Gastroesophageal sphincter (tissue), 4 donors: ENCODE data around the gene GPR84. TPM values are rescaled to one million over a fixed set of nuclear protein-coding genes. Genes with fewer than 3 reads are reported as not detected.

ENCODE experiments used
- ATAC-seq: fragments of 150-250 bp; one replicate; pipeline ENCODE4 v1.9.1; 2016; ENCODE audit warnings: mild to moderate bottlenecking, moderate library complexity
- H3K27ac ChIP-seq, 4 donors: fragments of 200-600 bp; sonication (generic) in 3 of 4; 1 replicate in 3 of 4; 2 replicates in 1 of 4; pipeline ENCODE4 v1.5.1; 2016 to 2019
- H3K27me3 ChIP-seq: fragments of 200-600 bp; sonication (generic); one replicate; pipeline ENCODE4 v1.5.1; 2019
- H3K36me3 ChIP-seq, 2 donors: fragments of 200-600 bp; sonication (generic); one replicate each; pipeline ENCODE4 v1.5.1; 2019; ENCODE audit warnings: control low read depth in 1 of 2
- H3K4me1 ChIP-seq, 3 donors: fragments of 200-600 bp; sonication (generic); 1 replicate in 2 of 3; 2 replicates in 1 of 3; pipeline ENCODE4 v1.5.1; 2016 to 2019; ENCODE audit warnings: control low read depth in 2 of 3
- H3K4me3 ChIP-seq, 2 donors: fragments of 200-600 bp; sonication (generic); one replicate each; pipeline ENCODE4 v1.5.1; 2019; ENCODE audit warnings: mild to moderate bottlenecking in 1 of 2, moderate library complexity in 1 of 2
- H3K9me3 ChIP-seq, 3 donors: fragments of 200-600 bp; sonication (generic); one replicate each; pipeline ENCODE4 v1.5.1; 2017 to 2019; ENCODE audit warnings: control low read depth in 2 of 3
- CTCF ChIP-seq, 4 experiments: fragments of 200-600 bp in 2 of 4; fragments of 450-650 bp in 2 of 4; sonication (generic) in 1 of 4; IDR thresholded peaks; one replicate each; pipeline ENCODE4 v1.5.1; 2017 to 2019; ENCODE audit warnings: antibody characterized with exemption in 4 of 4, mild to moderate bottlenecking in 2 of 4, moderate library complexity in 2 of 4
- EP300 ChIP-seq: sonication (generic); formaldehyde crosslinking; IDR thresholded peaks from one replicate; pipeline ENCODE4 v1.6.1; 2017; ENCODE audit warnings: antibody characterized with exemption, mild to moderate bottlenecking
- POLR2A ChIP-seq, 2 donors: fragments of 450-650 bp; IDR thresholded peaks; one replicate each; pipeline ENCODE4 v1.6.1; 2017; ENCODE audit warnings: antibody characterized with exemption in 2 of 2, mild to moderate bottlenecking in 2 of 2, moderate library complexity in 1 of 2
- POLR2AphosphoS5 ChIP-seq: sonication (generic); formaldehyde crosslinking; IDR thresholded peaks from one replicate; pipeline ENCODE4 v1.6.1; 2017; ENCODE audit warnings: antibody characterized with exemption
- WGBS, 2 donors: methylation state at CpG; one replicate each; pipeline ENCODE4 v1.1.5; 2018; ENCODE audit warnings: low coverage in 1 of 2; 5-methylcytosine and 5-hydroxymethylcytosine counted together
- total RNA-seq, 4 donors: library from RNA; depleted of rRNA; stranded (reverse); fragments of >200 nt; gene quantifications; one replicate each; pipeline ENCODE4 v1.1.0, GENCODE V29; 2016

GPR84 gene
- total RNA-seq, result under 1 TPM in 1 of 4 donors, not detected in 3; 0.54 TPM

GRCh38 chr12:54364413-54364812 is at the start of gene GPR84:
TSS of gene GPR84 (minus strand) at chr12:54364486. CDS start at chr12:54363851, 635 bp downstream.
- 60 to 77% methylated on average over 3 to 4 of the region's 4 CpGs for whole genome bisulfite sequencing, 2 donors
- Histone ChIP-seq H3K27me3 (no peaks in the 10 kb centered on the region), H3K27ac (no peak within 1 kb of the TSS), H3K9me3 (no peaks in the 10 kb centered on the region), H3K36me3 (no peaks in the 10 kb centered on the region), H3K4me1 (peaks cover 0 to 32% (median 5%) of the 10 kb centered on the region in 3 donors), H3K4me3 (no peak within 1 kb of the TSS)
- ATAC-seq, result no peak
- no peak for TF ChIP-seq CTCF (IDR thresholded peaks at IDR 0.05)
- TF ChIP-seq EP300, result no peak

- no peaks in the 10 kb centered on the region for H3K27me3 ChIP-seq
- H3K4me3 ChIP-seq, result peak overlapping the region; percentile 19 to 99
- H3K36me3 ChIP-seq, result peaks cover 0 to 39% of the 10 kb centered on the region in 2 donors
- H3K4me1 ChIP-seq, result peaks cover 0 to 94% (median 36%) of the 10 kb centered on the region in 3 donors
- H3K9me3 ChIP-seq, result no peaks in the 10 kb centered on the region
- TF ChIP-seq CTCF (IDR thresholded peaks at IDR 0.05) (no peak), POLR2AphosphoS5 (no peak), POLR2A (IDR thresholded peaks at IDR 0.05) (no peak), EP300 (no peak)
- 35 to 36% methylated on average over 3 to 7 of the region's 9 CpGs for WGBS, 2 donors
- peak overlapping the region; percentile 32 to 97 (median 86) for H3K27ac ChIP-seq
- peak; percentile 33 for ATAC-seq
Observed at GRCh38 chr12:54413284-54414190, 49.3 kb upstream of the GPR84 start.

GRCh38 chr12:54412786-54413185 is 48.5 kb upstream of the GPR84 start:
- H3K27me3 ChIP-seq, result no peaks in the 10 kb centered on the region
- ATAC-seq, result no peak
- H3K4me1 ChIP-seq, result peaks cover 0 to 100% (median 36%) of the 10 kb centered on the region in 3 donors
- TF ChIP-seq EP300 (no peak), CTCF (IDR thresholded peaks at IDR 0.05) (no peak), POLR2AphosphoS5 (no peak), POLR2A (IDR thresholded peaks at IDR 0.05) (no peak)
- peak overlapping the region; percentile 19 to 99 for H3K4me3 ChIP-seq
- WGBS, 2 donors, result 11 to 43% methylated on average over 2 to 3 of the region's 3 CpGs
- H3K9me3 ChIP-seq, result no peaks in the 10 kb centered on the region
- H3K27ac ChIP-seq, result peak overlapping the region; percentile 3 to 97 (median 86)
- H3K36me3 ChIP-seq, result peaks cover 0 to 46% of the 10 kb centered on the region in 2 donors

- Histone ChIP-seq H3K27me3 (no peaks in the 10 kb centered on the region), H3K4me3 (peak overlapping the region in 1 of 2 donors; percentile 99), H3K36me3 (peaks cover 0 to 51% of the 10 kb centered on the region in 2 donors), H3K27ac (peak overlapping the region; percentile 3 to 97 (median 86)), H3K4me1 (peaks cover 0 to 100% (median 36%) of the 10 kb centered on the region in 3 donors), H3K9me3 (no peaks in the 10 kb centered on the region)
- 45% methylated on average over 2 of the region's 4 CpGs; no CpG with 5 or more reads in 1 of the 2 donors for WGBS, 2 donors
- ATAC-seq, result no peak
- no peak for TF ChIP-seq POLR2AphosphoS5
- TF ChIP-seq POLR2A (IDR thresholded peaks at IDR 0.05), result no peak
- TF ChIP-seq EP300, result no peak
- TF ChIP-seq CTCF (IDR thresholded peaks at IDR 0.05), result no peak
Observed at GRCh38 chr12:54412348-54412747, 48.1 kb upstream of the GPR84 start.
